H1 (cell line): ENCODE data around the gene GTF2IRD1. TPM values are rescaled to one million over a fixed set of nuclear protein-coding genes. Genes with fewer than 3 reads are reported as not detected.

Source experiments
- CTCF ChIA-PET: fragments of 300-600 bp; sonication (Branson Sonifier 250); formaldehyde crosslinking; loops from one replicate; lab custom pipeline; 2021; ENCODE audit not compliant: partially characterized antibody; lab: Charles Lee
- POLR2A ChIA-PET: fragments of 300-600 bp; sonication (Branson Sonifier 250); formaldehyde crosslinking; loops from one replicate; lab custom pipeline; 2021; ENCODE audit warnings: inconsistent platforms; ENCODE audit not compliant: partially characterized antibody; lab: Charles Lee
- DNase-seq, 2 experiments: peaks; one replicate each; pipeline versions ENCODE4 v3.0.0 to v3.0.0-alpha.2; 2010 to 2022; ENCODE audit warnings: low spot score in 2 of 2, low read depth in 1 of 2, mixed read lengths in 1 of 2
- FAIRE-seq: peaks from 2 replicates; lab custom pipeline; 2011; peaks lifted over from hg19 to GRCh38; lab: Jason Lieb, UNC
- H2AFZ ChIP-seq: 2 replicates; pipeline ENCODE4 v1.8.1; 2012; ENCODE audit warnings: low read length, inconsistent platforms
- H2AK5ac ChIP-seq: 2 replicates; pipeline ENCODE4 v1.6.1; 2013; ENCODE audit warnings: low read depth, low read length
- H2BK120ac ChIP-seq: replicated peaks from 2 replicates; pipeline ENCODE3; 2013; ENCODE audit warnings: low read depth, low read length, inconsistent platforms
- H2BK12ac ChIP-seq: 2 replicates; pipeline ENCODE4 v1.6.1; 2013; ENCODE audit warnings: low read depth, low read length
- H2BK15ac ChIP-seq: 2 replicates; pipeline ENCODE4 v1.6.1; 2013; ENCODE audit warnings: low read length
- H2BK20ac ChIP-seq: 2 replicates; pipeline ENCODE4 v1.6.1; 2013; ENCODE audit warnings: low read length
- H2BK5ac ChIP-seq: 2 replicates; pipeline ENCODE4 v1.6.1; 2013; ENCODE audit warnings: low read depth, low read length
- H3K14ac ChIP-seq: 2 replicates; pipeline ENCODE4 v1.6.1; 2013; ENCODE audit warnings: inconsistent platforms; ENCODE audit not compliant: insufficient read length
- H3K18ac ChIP-seq: 2 replicates; pipeline ENCODE4 v1.6.1; 2013; ENCODE audit warnings: low read length; ENCODE audit errors: extremely low read depth
- H3K23ac ChIP-seq: 2 replicates; pipeline ENCODE4 v1.6.1; 2013; ENCODE audit warnings: inconsistent platforms; ENCODE audit not compliant: insufficient read length
- H3K23me2 ChIP-seq: 2 replicates; pipeline ENCODE4 v1.6.1; 2013; ENCODE audit warnings: low read depth, low read length
- H3K27ac ChIP-seq: 2 replicates; pipeline ENCODE4 v1.6.1; 2011; ENCODE audit warnings: low read depth, low read length, inconsistent platforms
- H3K27me3 ChIP-seq, 4 experiments: replicated peaks in 1 of 4; 1 replicate in 1 of 4; 2 replicates in 3 of 4; pipeline versions ENCODE4 v1.6.1 to v1.8.1; 2011 to 2013; ENCODE audit warnings: low read length in 3 of 4, mild to moderate bottlenecking in 3 of 4, inconsistent platforms in 2 of 4, mixed read lengths in 2 of 4, moderate library complexity in 1 of 4; ENCODE audit not compliant: control insufficient read depth in 3 of 4, insufficient read depth in 3 of 4; ENCODE audit errors: extremely low read depth in 1 of 4
- H3K36me3 ChIP-seq, 4 experiments: 2 replicates each; pipeline versions ENCODE4 v1.6.1 to v1.8.1; 2011 to 2013; ENCODE audit warnings: mild to moderate bottlenecking in 4 of 4, low read length in 3 of 4, moderate library complexity in 2 of 4, control low read depth in 1 of 4, inconsistent platforms in 1 of 4; ENCODE audit not compliant: insufficient read depth in 4 of 4, control insufficient read depth in 2 of 4
- H3K4ac ChIP-seq: replicated peaks from 2 replicates; pipeline ENCODE3; 2013; ENCODE audit warnings: low read length, low read depth, mixed read lengths, inconsistent platforms; ENCODE audit not compliant: insufficient read length
- H3K4me1 ChIP-seq, 4 experiments: replicated peaks in 1 of 4; 1 replicate in 1 of 4; 2 replicates in 3 of 4; pipeline versions ENCODE4 v1.6.1 to v1.8.1; 2011 to 2013; ENCODE audit warnings: low read length in 3 of 4, inconsistent platforms in 2 of 4, mixed read lengths in 1 of 4; ENCODE audit not compliant: insufficient read depth in 4 of 4, control insufficient read depth in 3 of 4
- H3K4me2 ChIP-seq, 2 experiments: 2 replicates each; pipeline versions ENCODE4 v1.6.1 to v1.8.1; 2011 to 2013; ENCODE audit warnings: low read depth in 2 of 2, low read length in 2 of 2, control low read depth in 1 of 2, inconsistent platforms in 1 of 2, mild to moderate bottlenecking in 1 of 2; ENCODE audit not compliant: insufficient read depth in 1 of 2
- H3K4me3 ChIP-seq, 4 experiments: fragments of 200-600, 300-600 bp in 1 of 4; sonication (generic), shearing (Covaris generic), sonication (Bioruptor Twin) in 1 of 4; 2 replicates each; pipeline versions ENCODE4 v1.5.1 to v1.8.1; 2011 to 2016; ENCODE audit warnings: low read length in 4 of 4, low read depth in 3 of 4, control low read depth in 2 of 4, inconsistent platforms in 2 of 4, mild to moderate bottlenecking in 2 of 4, mixed read lengths in 1 of 4, moderate library complexity in 1 of 4; ENCODE audit not compliant: insufficient read depth in 2 of 4; ENCODE audit errors: extremely low read depth in 1 of 4
- H3K56ac ChIP-seq: replicated peaks from 2 replicates; pipeline ENCODE3; 2013; ENCODE audit warnings: low read depth, mild to moderate bottlenecking, mixed read lengths, low read length, inconsistent platforms; ENCODE audit not compliant: insufficient read length
- H3K79me1 ChIP-seq: 2 replicates; pipeline ENCODE4 v1.6.1; 2013; ENCODE audit warnings: low read depth, low read length, control low read depth
- H3K79me2 ChIP-seq, 2 experiments: 2 replicates each; pipeline versions ENCODE4 v1.6.1 to v1.8.1; 2012 to 2013; ENCODE audit warnings: low read length in 2 of 2, mild to moderate bottlenecking in 2 of 2, inconsistent platforms in 1 of 2; ENCODE audit not compliant: insufficient read depth in 2 of 2, control insufficient read depth in 1 of 2
- H3K9ac ChIP-seq, 4 experiments: replicated peaks in 1 of 4; 1 replicate in 1 of 4; 2 replicates in 3 of 4; pipeline versions ENCODE4 v1.6.1 to v1.8.1; 2011 to 2013; ENCODE audit warnings: low read depth in 3 of 4, low read length in 3 of 4, control low read depth in 2 of 4, mild to moderate bottlenecking in 2 of 4, moderate library complexity in 2 of 4, inconsistent platforms in 1 of 4; ENCODE audit errors: extremely low read depth in 1 of 4
- H3K9me3 ChIP-seq, 2 experiments: 2 replicates each; pipeline versions ENCODE4 v1.6.1 to v1.8.1; 2012 to 2013; ENCODE audit warnings: mild to moderate bottlenecking in 2 of 2, moderate library complexity in 2 of 2, control low read depth in 1 of 2, inconsistent platforms in 1 of 2, low read depth in 1 of 2, low read length in 1 of 2, mixed read lengths in 1 of 2; ENCODE audit not compliant: insufficient read depth in 2 of 2
- H4K20me1 ChIP-seq, 2 experiments: replicated peaks in 1 of 2; 2 replicates each; pipeline versions ENCODE3 to v1.8.1; 2011 to 2013; ENCODE audit warnings: inconsistent platforms in 2 of 2, low read length in 2 of 2, mild to moderate bottlenecking in 1 of 2; ENCODE audit not compliant: insufficient read depth in 2 of 2, control insufficient read depth in 1 of 2
- H4K5ac ChIP-seq: 2 replicates; pipeline ENCODE4 v1.6.1; 2013; ENCODE audit warnings: low read length, low read depth, mixed read lengths, inconsistent platforms; ENCODE audit not compliant: insufficient read length
- H4K8ac ChIP-seq: 2 replicates; pipeline ENCODE4 v1.8.0; 2013; ENCODE audit warnings: mild to moderate bottlenecking, moderate library complexity, low read length, inconsistent platforms; ENCODE audit not compliant: insufficient read depth; ENCODE audit errors: extremely low read depth
- H4K91ac ChIP-seq: replicated peaks from 2 replicates; pipeline ENCODE3; 2013; ENCODE audit warnings: low read length, mixed read lengths, inconsistent platforms; ENCODE audit not compliant: insufficient read length
- ATF3 ChIP-seq: IDR thresholded peaks from 2 replicates; pipeline ENCODE4 v1.6.1; 2011; ENCODE audit warnings: low read depth, mild to moderate bottlenecking, low read length; ENCODE audit not compliant: insufficient read depth
- BACH1 ChIP-seq: IDR thresholded peaks from 2 replicates; pipeline ENCODE4 v1.6.1; 2012; ENCODE audit warnings: low read length, improper control_type of control experiment
- BCL11A ChIP-seq, 2 experiments: IDR thresholded peaks; one replicate each; pipeline ENCODE4 v1.6.1; 2011; ENCODE audit warnings: low read depth in 2 of 2, low read length in 2 of 2, mild to moderate bottlenecking in 2 of 2
- E2F6 ChIP-seq: IDR thresholded peaks from 2 replicates; pipeline ENCODE4 v1.6.1; 2012; ENCODE audit warnings: inconsistent platforms
- EZH2 ChIP-seq: fragments of 200-600 bp; sonication (generic); IDR thresholded peaks from 2 replicates; pipeline ENCODE4 v1.7.1; 2012; ENCODE audit warnings: low read depth, mild to moderate bottlenecking, moderate library complexity, low read length, inconsistent platforms; ENCODE audit not compliant: severe bottlenecking
- GABPA ChIP-seq: IDR thresholded peaks from 2 replicates; pipeline ENCODE4 v1.6.1; 2011; ENCODE audit warnings: mild to moderate bottlenecking, low read length, moderate library complexity, borderline replicate concordance; ENCODE audit not compliant: insufficient read depth
- HDAC6 ChIP-seq: IDR thresholded peaks from one replicate; pipeline ENCODE4 v1.7.1; 2012; ENCODE audit warnings: low read depth, mild to moderate bottlenecking, inconsistent platforms, low read length, moderate library complexity
- JUND ChIP-seq: IDR thresholded peaks from 2 replicates; pipeline ENCODE4 v1.6.1; 2011; ENCODE audit warnings: mild to moderate bottlenecking, improper control_type of control experiment, low read length
- KDM1A ChIP-seq: fragments of 200-600, 300-600 bp; sonication (generic); IDR thresholded peaks from 2 replicates; pipeline ENCODE4 v1.7.1; 2016; ENCODE audit warnings: mild to moderate bottlenecking, low read length, borderline replicate concordance
- NRF1 ChIP-seq: IDR thresholded peaks from 2 replicates; pipeline ENCODE4 v1.6.1; 2011; ENCODE audit warnings: mild to moderate bottlenecking, low read depth, low read length, improper control_type of control experiment
- RFX5 ChIP-seq: IDR thresholded peaks from 2 replicates; pipeline ENCODE4 v1.6.1; 2011; ENCODE audit warnings: low read depth, low read length, improper control_type of control experiment, borderline replicate concordance
- SP1 ChIP-seq: IDR thresholded peaks from 2 replicates; pipeline ENCODE4 v1.6.1; 2011; ENCODE audit warnings: low read depth, low read length
- SUZ12 ChIP-seq: fragments of 200-600 bp; sonication (generic); IDR thresholded peaks from 2 replicates; pipeline ENCODE4 v1.6.1; 2012; ENCODE audit warnings: mild to moderate bottlenecking, inconsistent platforms, low read length, moderate library complexity, mixed read lengths
- TAF1 ChIP-seq: IDR thresholded peaks from 2 replicates; pipeline ENCODE4 v1.6.1; 2011; ENCODE audit warnings: mild to moderate bottlenecking, low read depth, low read length
- WGBS, 2 experiments: shearing (Covaris generic) in 1 of 2; methylation state at CpG; one replicate each; pipeline versions ENCODE4 v1.1.6 to v1.1.7; 2013 to 2015; ENCODE audit warnings: low lambda C conversion rate in 2 of 2, mixed read lengths in 2 of 2, inconsistent platforms in 1 of 2, low coverage in 1 of 2, missing lambda C conversion rate in 1 of 2; ENCODE audit not compliant: insufficient replicate concordance in 2 of 2, insufficient coverage in 1 of 2, insufficient read length in 1 of 2; ENCODE audit errors: extremely low coverage in 1 of 2, missing lambda C conversion rate in 1 of 2; 5-methylcytosine and 5-hydroxymethylcytosine counted together
- polyA plus RNA-seq, 7 experiments: library from polyadenylated mRNA; depleted of rRNA in 3 of 7; stranded (reverse) in 5 of 7; unstranded in 2 of 7; fragments of >200 nt in 5 of 7; fragments of 200-250 nt in 2 of 7; gene quantifications; 1 replicate in 5 of 7; 2 replicates in 1 of 7; 4 replicates in 1 of 7; pipeline versions ENCODE4 v1.2.1 to v1.2.3, GENCODE V29; 2011 to 2013; ENCODE audit warnings: missing spikeins in 2 of 7, mixed read lengths in 2 of 7
- total RNA-seq: library from RNA; stranded (reverse); fragmentation: NEBNext Ultra II Directional; extraction: Animal tissue kit (Norgen Biotek cat#: 25700); gene quantifications from 2 replicates; pipeline ENCODE4 v1.2.1, GENCODE V29; 2021

The GTF2IRD1 gene
- total and polyA plus RNA-seq, 2 of the 8 experiments (the other 6 are each of a cell fraction or from before 2014, with no cell fraction given): 27.4 to 45.4 TPM

DNA sequence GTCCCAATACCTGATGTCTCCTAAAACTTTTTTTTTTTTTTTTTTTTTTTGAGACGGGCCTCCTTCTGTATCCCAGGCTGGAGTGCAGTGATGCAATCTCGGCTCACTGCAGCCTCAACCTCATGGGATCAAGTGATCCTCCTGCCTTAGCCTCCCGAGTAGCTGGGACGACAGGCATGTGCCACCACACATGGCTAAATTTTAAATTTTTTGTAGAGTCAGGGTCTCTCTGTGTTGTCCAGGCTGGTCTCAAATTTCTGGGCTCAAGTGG lies 28.4 kb downstream of the GTF2IRD1 start:
- Histone ChIP-seq H4K5ac (no peak overlapping the region), H3K79me1 (peaks cover 20% of the 10 kb centered on the region), H2BK12ac (no peak overlapping the region), H3K9ac (no peak overlapping the region), H4K8ac (no peak overlapping the region), H3K4me2 (no peak overlapping the region), H3K18ac (no peak overlapping the region), H3K14ac (no peak overlapping the region), H4K91ac (no peak overlapping the region), H2BK5ac (no peak overlapping the region), H2BK20ac (no peak overlapping the region), H3K36me3 (no peaks in the 10 kb centered on the region), H3K4ac (no peak overlapping the region), H3K27me3 (no peaks in the 10 kb centered on the region), H3K56ac (no peak overlapping the region), H4K20me1 (peaks cover 4 to 15% of the 10 kb centered on the region in 2 experiments), H3K9me3 (no peaks in the 10 kb centered on the region), H2AK5ac (no peak overlapping the region), H2BK120ac (no peak overlapping the region), H3K27ac (no peak overlapping the region), H3K79me2 (peaks cover 0 to 56% of the 10 kb centered on the region in 2 experiments; a peak in 2 of 4 replicates), H3K23me2 (no peaks in the 10 kb centered on the region), H3K23ac (no peak overlapping the region), H2BK15ac (no peak overlapping the region), H3K4me3 (no peak overlapping the region), H3K4me1 (peaks cover 3 to 17% (median 10%) of the 10 kb centered on the region in 4 experiments; a peak in 5 of 7 replicates), H2AFZ (no peak overlapping the region)
- ChIA-PET CTCF (no interaction called here), POLR2A (interaction anchor here (0.6 to 1.9 kb wide), 4 partner anchors 9 to 20 kb away, joined by 3 to 5 read pairs (median 4); no protein-coding TSS in a partner anchor)
- FAIRE-seq (no peak), DNase-seq (no peak)
- 81% methylated on average over 3 of the region's 4 CpGs; no CpG with 5 or more reads in 1 of the 2 experiments for WGBS, 2 experiments
- no peak for TF ChIP-seq TAF1
- TF ChIP-seq KDM1A: no peak
- TF ChIP-seq BACH1: no peak
- no peak for TF ChIP-seq BCL11A (IDR thresholded peaks at IDR 0.05; ENCODE audit: low read depth in 2 of 2, low read length in 2 of 2)
- no peak for TF ChIP-seq HDAC6
- no peak for TF ChIP-seq NRF1
- TF ChIP-seq E2F6: no peak
- TF ChIP-seq SUZ12: no peak
- no peak for TF ChIP-seq RFX5
- TF ChIP-seq EZH2: no peak
- no peak for TF ChIP-seq ATF3
- no peak for TF ChIP-seq SP1
- TF ChIP-seq JUND: no peak
- TF ChIP-seq GABPA: no peak
